Measurements from ENCODE around the gene ZNF775.

The ZNF775 gene

GRCh38 chr7:150396851-150397260 lies 17.7 kb downstream of the ZNF775 start:
- TF ChIP-seq RARB (CRISPR knock-in tag; IDR thresholded peaks at IDR 0.05): no peak
- ATAC-seq: no peak

GRCh38 chr7:150397346-150398107 lies 18.4 kb downstream of the ZNF775 start:
- no peak for ATAC-seq
- TF ChIP-seq TCF4 (CRISPR knock-in tag; IDR thresholded peaks at IDR 0.05; ENCODE audit: borderline replicate concordance) (no peak), ZNF565 (CRISPR knock-in tag; conservative IDR thresholded peaks at IDR 0.05; ENCODE audit: low read depth) (no peak)

GRCh38 chr7:150398108-150398964 lies 19.2 kb downstream of the ZNF775 start:
- TF ChIP-seq ZFP3 (CRISPR knock-in tag; IDR thresholded peaks at IDR 0.05) (no peak), ISL1 (CRISPR knock-in tag; IDR thresholded peaks at IDR 0.05) (no peak), ZNF565 (CRISPR knock-in tag; conservative IDR thresholded peaks at IDR 0.05; ENCODE audit: low read depth) (no peak), TOX (CRISPR knock-in tag; IDR thresholded peaks at IDR 0.05; ENCODE audit: borderline replicate concordance) (no peak), PPARA (CRISPR knock-in tag; IDR thresholded peaks at IDR 0.05; ENCODE audit: borderline replicate concordance) (no peak), ESRRG (CRISPR knock-in tag; IDR thresholded peaks at IDR 0.05) (no peak), ZNF8 (CRISPR knock-in tag; IDR thresholded peaks at IDR 0.05) (no peak)
- no peak for ATAC-seq

GRCh38 chr7:150398965-150399320 lies 19.8 kb downstream of the ZNF775 start:
- TF ChIP-seq POU6F1 (CRISPR knock-in tag; IDR thresholded peaks at IDR 0.05; ENCODE audit: borderline replicate concordance, low read depth) (no peak), ZFP3 (CRISPR knock-in tag; IDR thresholded peaks at IDR 0.05) (no peak), ARNTL (CRISPR knock-in tag; IDR thresholded peaks at IDR 0.05; ENCODE audit: borderline replicate concordance, low read depth) (no peak), CSDC2 (CRISPR knock-in tag; IDR thresholded peaks at IDR 0.05) (no peak), ESRRG (CRISPR knock-in tag; IDR thresholded peaks at IDR 0.05) (no peak), CSRNP3 (CRISPR knock-in tag; IDR thresholded peaks at IDR 0.05) (no peak), OSR1 (CRISPR knock-in tag; IDR thresholded peaks at IDR 0.05) (no peak), ZNF8 (CRISPR knock-in tag; IDR thresholded peaks at IDR 0.05) (no peak), ZNF565 (CRISPR knock-in tag; conservative IDR thresholded peaks at IDR 0.05; ENCODE audit: low read depth) (no peak), ISL1 (CRISPR knock-in tag; IDR thresholded peaks at IDR 0.05) (no peak), RARB (CRISPR knock-in tag; IDR thresholded peaks at IDR 0.05) (no peak), SNAI2 (CRISPR knock-in tag; IDR thresholded peaks at IDR 0.05) (no peak), ZFP30 (CRISPR knock-in tag; IDR thresholded peaks at IDR 0.05) (no peak), CREB5 (CRISPR knock-in tag; IDR thresholded peaks at IDR 0.05; ENCODE audit: low read depth) (no peak), TOX (CRISPR knock-in tag; IDR thresholded peaks at IDR 0.05; ENCODE audit: borderline replicate concordance) (no peak), PATZ1 (CRISPR knock-in tag; IDR thresholded peaks at IDR 0.05; ENCODE audit: borderline replicate concordance) (no peak), GLIS3 (CRISPR knock-in tag; IDR thresholded peaks at IDR 0.05) (no peak), BACH2 (CRISPR knock-in tag; IDR thresholded peaks at IDR 0.05; ENCODE audit: borderline replicate concordance) (no peak), PPARA (CRISPR knock-in tag; IDR thresholded peaks at IDR 0.05; ENCODE audit: borderline replicate concordance) (no peak), ZNF70 (CRISPR knock-in tag; IDR thresholded peaks at IDR 0.05) (no peak)

More at GRCh38 chr7:150398965-150399320, 19.8 kb downstream of the ZNF775 start:
- ATAC-seq: no peak
